Progenitor cell of endocrine pancreas (in vitro differentiated cells): ENCODE data around the gene TRIM3. TPM values are rescaled to one million over a fixed set of nuclear protein-coding genes. Genes with fewer than 3 reads are reported as not detected.

Source experiments
- DNase-seq: peaks from one replicate; pipeline ENCODE4 v3.0.0; 2021; ENCODE audit warnings: low spot score; ENCODE audit not compliant: unreplicated experiment
- H3K27ac Mint-ChIP-seq: 2 replicates; pipeline ENCODE4 v1.8.0; 2021; ENCODE audit warnings: mild to moderate bottlenecking, moderate library complexity, mixed read lengths
- H3K27me3 Mint-ChIP-seq: 2 replicates; pipeline ENCODE4 v1.8.0; 2021; ENCODE audit warnings: mixed read lengths
- H3K36me3 Mint-ChIP-seq: 2 replicates; pipeline ENCODE4 v1.8.0; 2022; ENCODE audit warnings: mixed read lengths; ENCODE audit not compliant: insufficient read depth
- H3K4me1 Mint-ChIP-seq: 2 replicates; pipeline ENCODE4 v1.8.0; 2021; ENCODE audit warnings: low read depth, mixed read lengths
- H3K4me3 Mint-ChIP-seq: 2 replicates; pipeline ENCODE4 v1.8.0; 2021; ENCODE audit warnings: low read depth, mild to moderate bottlenecking, moderate library complexity, mixed read lengths
- H3K9me3 Mint-ChIP-seq: 2 replicates; pipeline ENCODE4 v1.8.0; 2021; ENCODE audit warnings: low read depth, mixed read lengths
- CTCF ChIP-seq: fragments of 200-600 bp; sonication (generic); IDR thresholded peaks from one replicate; pipeline ENCODE4 v1.5.0; 2021; ENCODE audit warnings: antibody characterized with exemption, mild to moderate bottlenecking; ENCODE audit not compliant: unreplicated experiment
- total RNA-seq: library from RNA; stranded (reverse); gene quantifications from 2 replicates; pipeline ENCODE4 v1.2.1, GENCODE V29; 2021

Gene TRIM3
- total RNA-seq, 1 donor from 2014 or later = 22.6 TPM

DNA sequence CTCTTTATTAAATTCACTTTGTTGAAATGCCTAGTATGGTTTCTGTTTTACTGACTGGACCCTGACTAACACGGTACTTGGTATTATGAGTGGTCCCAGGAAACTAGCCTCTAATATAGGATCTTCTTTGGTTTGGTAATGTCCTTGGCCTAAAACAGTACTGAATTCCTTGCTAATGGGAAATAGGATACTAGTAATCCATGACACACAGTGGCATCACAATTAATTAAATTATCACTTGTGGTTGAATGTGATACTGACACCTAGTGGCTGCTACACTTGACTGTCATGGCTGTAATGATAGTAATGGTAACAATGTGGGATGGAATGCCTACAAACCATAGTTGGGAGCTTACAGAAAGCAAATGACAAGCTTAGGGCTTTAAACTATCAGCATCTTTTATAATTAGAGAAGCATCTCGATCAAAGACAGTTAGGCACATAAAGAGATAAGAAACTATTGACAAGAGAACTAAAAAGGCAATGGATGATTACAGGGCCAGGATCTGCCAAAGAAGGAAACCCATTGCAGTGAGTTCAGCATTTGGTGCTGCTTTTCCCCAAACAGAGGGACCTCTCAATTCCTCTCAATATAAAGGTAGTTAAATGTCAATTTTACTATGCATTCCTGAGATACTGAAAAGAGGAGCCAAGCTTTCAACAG is 32.0 kb upstream of the TRIM3 start:
- no peaks in the 10 kb centered on the region for H3K36me3 Mint-ChIP-seq
- TF ChIP-seq CTCF = peak; percentile 77
- DNase-seq = no peak
- H3K9me3 Mint-ChIP-seq = no peaks in the 10 kb centered on the region
- no peak overlapping the region for H3K27ac Mint-ChIP-seq
- no peak overlapping the region for H3K4me3 Mint-ChIP-seq
- peaks cover 6% of the 10 kb centered on the region for H3K4me1 Mint-ChIP-seq
- no peaks in the 10 kb centered on the region for H3K27me3 Mint-ChIP-seq

DNA sequence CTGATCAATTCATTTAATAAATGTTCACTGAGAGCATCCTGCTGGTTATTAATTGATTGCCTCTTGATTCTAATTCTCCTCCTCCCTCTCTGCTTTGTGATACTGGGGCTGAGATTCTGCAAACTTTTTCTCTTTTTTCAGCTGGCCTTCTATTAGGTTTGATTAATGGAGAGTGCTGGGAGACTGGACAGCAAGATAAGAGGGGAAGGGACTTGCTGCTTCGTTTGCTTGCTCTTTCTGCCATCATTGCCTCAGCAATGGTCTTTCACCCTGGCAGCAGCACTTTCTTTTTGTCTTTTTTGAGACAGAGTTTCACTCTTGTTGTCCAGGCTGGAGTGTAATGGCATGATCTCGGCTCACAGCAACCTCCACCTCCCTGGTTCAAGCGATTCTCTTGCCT is 30.4 kb upstream of the TRIM3 start:
- no peak for TF ChIP-seq CTCF
- Mint-ChIP-seq H3K4me3 (no peak overlapping the region), H3K4me1 (peaks cover 6% of the 10 kb centered on the region), H3K9me3 (no peaks in the 10 kb centered on the region), H3K36me3 (no peaks in the 10 kb centered on the region), H3K27ac (peak overlapping the region; percentile 53), H3K27me3 (no peaks in the 10 kb centered on the region)
- no peak for DNase-seq

GRCh38 chr11:6502382-6502781 is 28.6 kb upstream of the TRIM3 start:
- no peaks in the 10 kb centered on the region for H3K9me3 Mint-ChIP-seq
- no peak overlapping the region for H3K27ac Mint-ChIP-seq
- H3K4me3 Mint-ChIP-seq = no peak overlapping the region
- H3K27me3 Mint-ChIP-seq = peaks cover 2% of the 10 kb centered on the region
- no peak for DNase-seq
- peaks cover under 1% of the 10 kb centered on the region for H3K36me3 Mint-ChIP-seq
- no peak for TF ChIP-seq CTCF
- H3K4me1 Mint-ChIP-seq = peaks cover 6% of the 10 kb centered on the region

- Mint-ChIP-seq H3K36me3 (peaks cover 1% of the 10 kb centered on the region), H3K27me3 (peaks cover 3% of the 10 kb centered on the region), H3K4me3 (no peak overlapping the region), H3K4me1 (no peaks in the 10 kb centered on the region), H3K27ac (no peak overlapping the region), H3K9me3 (no peaks in the 10 kb centered on the region)
- no peak for TF ChIP-seq CTCF
- no peak for DNase-seq
Measured at GRCh38 chr11:6498544-6498943, 24.8 kb upstream of the TRIM3 start.

DNA sequence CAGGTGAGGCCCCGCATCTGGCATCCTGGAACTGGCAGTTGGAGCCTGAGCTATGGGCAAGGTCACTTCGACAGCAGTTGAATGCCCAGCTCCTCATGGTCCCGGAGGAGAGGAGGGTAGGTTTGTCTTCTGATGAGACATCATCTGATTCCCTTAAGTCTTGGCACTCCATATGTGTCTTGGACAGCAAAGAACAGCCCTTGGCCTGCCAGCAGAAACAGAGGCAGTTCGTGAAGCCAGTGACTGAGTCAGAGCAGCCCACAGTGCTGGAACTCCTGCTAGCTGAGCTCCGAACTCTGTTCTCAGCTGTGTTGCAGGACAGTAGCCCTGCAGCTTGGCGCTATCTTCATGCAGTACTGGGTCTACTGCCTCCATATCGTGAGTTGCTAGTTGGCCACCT is 24.4 kb upstream of the TRIM3 start:
- H3K27me3 Mint-ChIP-seq = peaks cover 3% of the 10 kb centered on the region
- DNase-seq = no peak
- H3K9me3 Mint-ChIP-seq = no peaks in the 10 kb centered on the region
- H3K27ac Mint-ChIP-seq = no peak overlapping the region
- TF ChIP-seq CTCF = no peak
- peaks cover 1% of the 10 kb centered on the region for H3K36me3 Mint-ChIP-seq
- H3K4me1 Mint-ChIP-seq = no peaks in the 10 kb centered on the region
- H3K4me3 Mint-ChIP-seq = no peak overlapping the region
